ENCODE data around the gene DOCK7.

Gene DOCK7

DNA sequence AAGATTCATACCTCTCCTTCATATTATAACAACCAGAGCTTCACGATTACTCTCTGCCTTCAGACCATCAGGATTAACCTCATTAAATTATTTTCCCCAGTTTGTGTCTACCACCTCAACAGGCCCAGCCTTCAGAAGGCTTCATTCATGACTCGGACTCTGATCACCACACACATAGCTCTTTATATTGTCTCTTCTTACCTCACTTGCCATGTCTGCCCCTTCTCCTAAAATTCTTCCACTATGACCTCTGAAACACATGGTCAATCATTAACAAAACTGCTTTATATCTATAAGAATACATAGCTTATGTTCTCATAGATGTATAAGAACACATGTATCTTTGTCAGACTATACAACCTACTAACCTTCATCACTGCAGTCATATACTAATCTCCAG, 171.6 kb downstream of the DOCK7 start:
- DNase-seq, result no peak

DNA sequence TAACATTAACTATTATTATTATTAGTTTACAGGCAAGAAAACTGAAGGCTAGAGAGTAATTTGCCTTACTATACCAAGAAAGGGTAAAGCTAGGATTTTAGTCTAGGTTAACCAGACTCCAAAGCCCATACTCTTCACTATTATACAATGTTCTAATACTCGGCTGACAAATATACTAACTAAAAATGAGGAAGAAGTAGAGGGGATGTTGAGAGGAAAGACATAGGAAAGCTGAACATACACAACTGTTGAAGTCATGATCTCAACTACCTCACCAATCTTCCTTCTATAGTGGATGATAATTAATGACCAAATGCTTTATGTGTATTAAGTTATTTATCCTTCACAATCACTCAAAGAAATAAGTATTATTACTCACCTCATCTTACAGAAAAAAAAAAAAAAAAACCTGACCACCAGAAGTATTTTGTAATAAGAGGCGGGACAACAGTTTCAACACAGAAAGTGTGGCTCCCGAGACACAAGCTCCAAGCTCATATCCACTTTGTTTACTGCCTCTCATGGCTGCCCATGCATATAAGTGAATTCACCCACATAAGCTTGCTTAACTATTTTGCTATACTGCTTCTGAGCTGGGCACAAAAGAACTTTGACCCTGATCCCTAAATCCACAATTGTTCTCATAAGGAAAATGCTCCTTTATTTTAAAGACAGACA, 173.3 kb downstream of the DOCK7 start:
- no peak for DNase-seq

DNA sequence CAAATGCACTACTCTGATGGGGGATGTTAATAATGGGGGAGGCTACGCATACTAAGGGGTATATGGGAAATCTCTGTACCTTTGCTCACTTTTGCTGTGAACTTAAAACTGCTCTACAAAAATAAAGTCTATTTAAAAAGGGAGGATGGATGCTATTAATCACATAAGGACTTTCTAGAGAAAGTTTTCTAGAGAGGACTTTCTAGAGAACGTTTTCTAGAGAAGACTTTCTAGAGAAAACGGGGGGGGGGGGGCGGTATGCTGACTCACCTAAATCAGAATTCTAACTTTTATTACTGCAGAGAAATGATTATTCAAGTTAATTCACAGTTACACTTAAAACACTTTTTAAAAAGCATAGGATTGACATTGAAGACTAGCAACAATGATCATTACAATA, 175.2 kb downstream of the DOCK7 start:
- no peak for DNase-seq

DNA sequence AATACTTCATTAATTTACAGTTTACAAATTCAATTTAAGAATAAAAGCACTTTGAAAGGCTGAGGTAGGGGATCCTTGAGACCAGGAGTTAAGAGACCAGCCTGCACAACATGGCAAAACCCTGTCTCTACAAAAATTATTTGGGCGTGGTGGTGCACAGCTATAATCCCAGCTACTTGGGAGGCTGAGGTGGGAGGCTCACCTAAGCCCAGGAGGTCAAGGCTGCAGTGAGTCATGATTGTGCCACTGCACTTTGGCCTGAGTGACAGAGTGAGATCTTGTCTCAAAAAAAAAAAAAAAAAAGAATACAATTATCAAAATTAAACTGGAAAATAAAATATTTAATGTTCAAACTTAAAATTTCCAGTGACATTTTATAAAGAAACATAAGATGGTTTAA, 179.2 kb downstream of the DOCK7 start:
- no peak for DNase-seq

DNA sequence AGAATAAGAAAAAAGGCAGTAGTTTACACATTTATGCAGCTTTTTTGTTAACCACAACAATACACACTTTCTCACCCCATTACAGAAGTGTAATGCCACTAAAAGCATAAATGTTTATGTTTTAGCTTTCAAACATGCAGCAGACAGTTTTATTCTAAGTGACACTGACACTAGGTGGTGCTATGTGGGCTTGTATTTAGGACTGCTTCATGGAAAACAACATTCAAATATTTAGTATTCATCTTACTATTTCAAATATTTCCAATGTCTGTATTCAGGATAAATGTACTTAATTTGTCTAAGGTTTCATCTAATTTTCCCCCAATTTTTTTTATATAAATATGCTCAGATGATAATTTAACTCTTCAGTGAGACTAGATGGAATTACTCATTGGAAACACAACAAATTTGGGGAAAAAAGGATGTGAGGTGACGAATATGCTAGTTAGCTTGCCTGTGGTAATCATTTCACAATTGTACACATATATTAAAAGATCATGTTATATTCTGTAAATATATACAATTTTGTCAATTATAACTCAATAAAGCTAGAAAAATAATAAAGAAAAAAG, 179.9 kb downstream of the DOCK7 start:
- DNase-seq, result no peak

DNA sequence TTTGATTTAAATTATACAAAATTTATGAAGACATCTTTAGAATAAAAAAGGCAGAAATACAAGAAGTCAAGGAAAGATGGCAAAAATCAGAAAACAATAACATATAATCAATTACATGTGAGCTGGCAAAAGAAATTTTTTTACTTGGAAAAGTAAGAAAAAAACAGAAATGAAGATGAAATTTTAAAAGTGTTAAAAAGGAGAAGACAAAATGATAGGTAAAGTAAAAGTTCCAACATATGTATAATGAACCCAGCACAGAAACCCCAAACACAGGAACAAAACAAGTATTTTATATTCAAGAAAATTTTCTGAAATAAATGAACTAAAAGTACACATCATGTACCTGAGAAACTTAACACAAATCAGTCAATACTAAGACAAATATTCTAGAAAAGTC, 188.0 kb downstream of the DOCK7 start:
- no peak for DNase-seq

DNA sequence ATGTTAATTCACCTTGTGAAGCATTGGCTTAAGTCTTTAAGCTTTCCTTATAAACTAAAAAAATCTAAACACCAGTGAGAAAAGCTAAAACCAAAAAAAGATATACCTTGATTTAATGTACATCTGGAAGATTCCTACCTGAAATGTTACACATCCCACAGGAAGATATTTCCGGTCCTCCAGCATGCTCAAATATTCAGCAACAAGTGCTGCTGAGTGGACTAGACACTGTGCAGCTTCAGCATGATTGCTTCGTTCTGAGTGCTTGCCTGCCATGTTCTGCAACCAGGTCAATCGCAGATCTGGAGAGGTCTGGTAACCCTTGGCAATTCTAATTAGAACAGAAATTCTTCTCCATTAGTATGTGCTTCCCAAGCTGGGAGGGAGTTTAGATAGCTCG, 194.0 kb downstream of the DOCK7 start:
- DNase-seq, result no peak

DNA sequence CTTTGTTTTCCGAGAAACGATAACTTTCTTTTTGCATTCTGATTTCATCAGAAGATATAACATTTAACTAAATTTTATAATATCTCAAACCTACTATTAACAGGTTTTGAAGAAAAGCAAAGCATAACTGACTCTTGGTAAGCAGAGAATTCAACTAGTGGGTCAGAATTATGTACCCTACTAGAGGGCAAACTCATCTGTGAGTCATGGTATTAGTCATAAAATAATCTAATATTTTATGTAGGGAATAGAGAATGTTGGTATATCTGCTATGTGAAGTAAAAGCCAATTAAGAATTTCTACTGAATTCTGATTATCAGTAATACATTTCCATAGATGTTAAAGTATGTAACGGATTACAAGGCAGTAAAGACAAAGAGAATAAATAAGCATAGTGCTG, 194.5 kb downstream of the DOCK7 start:
- DNase-seq, result no peak

DNA sequence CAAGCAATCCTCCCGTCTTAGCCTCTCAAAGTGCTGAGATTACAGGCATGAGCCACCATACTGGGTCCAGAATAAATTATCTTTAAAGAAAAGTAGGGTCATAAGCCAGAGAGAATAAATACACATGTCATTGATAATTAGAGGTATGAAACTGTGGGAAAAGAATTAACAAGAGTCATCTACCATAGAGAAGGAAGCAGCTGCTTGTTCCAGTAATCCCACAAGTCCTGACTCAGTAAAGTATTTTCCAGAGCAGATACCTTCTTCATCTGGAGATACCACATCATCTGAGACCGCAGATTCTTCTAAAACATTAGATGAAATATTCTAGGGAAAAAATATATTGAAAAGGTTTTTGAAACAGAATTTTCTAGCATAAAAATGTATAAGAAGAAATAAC, 195.7 kb downstream of the DOCK7 start:
- no peak for DNase-seq

DNA sequence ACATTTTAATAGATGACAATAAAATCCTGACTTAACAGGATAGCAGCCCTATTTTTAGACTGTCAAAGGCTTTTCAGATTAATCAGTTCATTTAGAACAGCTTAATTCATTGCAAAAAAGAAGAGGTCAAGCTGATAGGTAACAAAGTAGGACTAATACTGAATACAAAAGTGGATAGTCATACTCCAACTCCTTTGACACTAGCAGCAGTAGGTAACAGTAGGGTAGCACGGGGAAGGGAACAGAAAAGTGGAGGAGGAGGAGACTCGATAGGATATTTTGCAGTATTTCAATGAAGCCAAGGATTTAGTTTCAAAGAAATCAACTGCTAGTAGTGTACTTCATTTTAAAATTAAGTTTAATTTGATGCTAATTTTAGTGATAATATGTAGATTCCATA, 200.2 kb downstream of the DOCK7 start:
- DNase-seq, result no peak

DNA sequence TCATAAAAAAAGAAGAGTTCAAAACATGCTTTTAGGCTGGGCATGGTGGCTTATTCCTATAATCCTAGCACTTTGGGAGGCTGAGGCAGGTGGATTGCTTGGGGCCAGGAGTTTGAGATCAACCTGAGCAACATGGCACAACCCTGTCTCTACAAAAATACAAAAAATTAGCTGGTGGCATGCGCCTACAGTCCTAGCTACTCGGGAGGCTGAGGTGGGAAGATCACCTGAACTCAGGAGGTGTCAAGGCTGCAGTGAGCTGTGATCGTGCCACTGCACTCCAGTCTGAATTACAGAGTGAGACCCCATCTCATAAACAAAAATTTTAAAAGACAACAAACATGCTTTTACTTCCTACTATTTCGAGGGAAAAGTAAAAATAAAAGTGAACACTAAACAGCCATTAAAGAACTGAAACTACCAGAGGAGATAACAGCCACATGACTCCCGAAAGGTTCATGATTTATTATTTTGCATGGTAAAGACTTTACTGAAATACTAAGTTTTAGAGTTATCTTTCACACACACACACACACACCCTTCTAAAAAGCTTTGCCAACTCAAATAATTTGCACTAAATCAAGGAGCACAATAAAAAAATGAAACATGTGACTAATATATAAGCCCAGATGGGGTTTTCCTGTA, 203.2 kb downstream of the DOCK7 start:
- DNase-seq, result no peak

DNA sequence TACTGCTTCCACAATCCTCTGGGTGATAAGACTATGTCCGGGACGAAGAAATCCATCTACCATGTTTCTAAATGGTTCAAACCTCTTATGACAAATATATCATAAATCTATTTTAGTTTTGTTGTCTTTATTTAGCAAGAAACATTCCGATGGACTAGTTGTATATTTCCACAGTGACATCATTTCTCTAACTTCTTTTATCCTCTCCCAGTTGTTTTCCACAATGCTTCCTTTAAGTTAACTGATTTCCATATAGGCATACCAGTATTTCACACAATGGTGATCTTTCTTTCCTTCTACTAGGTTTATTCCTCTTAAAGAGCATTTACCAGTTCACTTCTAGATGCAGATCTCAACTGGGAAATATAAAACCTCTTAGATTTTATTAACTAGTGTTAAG, 206.5 kb downstream of the DOCK7 start:
- no peak for DNase-seq

DNA sequence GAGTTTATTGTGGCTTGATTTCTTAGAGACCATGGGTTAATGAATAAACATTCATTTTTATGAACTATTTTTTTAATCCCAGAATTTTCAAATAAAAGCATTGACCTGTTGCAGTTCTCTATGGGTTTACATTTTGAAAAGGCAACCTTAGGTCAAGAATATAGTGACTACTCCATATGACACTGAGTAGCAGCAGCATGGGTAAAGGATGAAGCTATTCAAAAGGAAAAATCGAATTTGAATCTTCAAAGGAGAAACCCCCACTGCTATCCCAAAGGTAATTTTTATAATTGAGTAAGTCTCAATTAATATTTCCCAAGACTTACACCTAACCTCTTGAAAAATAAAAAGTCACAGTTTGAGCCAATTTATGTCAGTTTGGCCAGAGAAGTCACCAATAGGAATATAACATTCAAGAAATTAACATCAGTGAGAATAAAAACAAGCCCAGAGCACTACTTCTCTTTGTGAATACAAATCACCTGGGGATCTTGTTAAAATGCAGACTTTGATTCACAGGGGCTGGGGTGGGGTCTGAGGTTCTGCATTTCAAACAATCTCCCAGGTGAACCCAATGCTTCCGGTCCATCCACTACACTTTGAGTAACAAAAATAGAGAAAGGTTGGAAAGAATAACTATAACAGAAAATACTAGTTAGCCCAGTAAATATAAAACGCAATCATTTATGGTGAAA, 211.5 kb downstream of the DOCK7 start:
- no peak for DNase-seq

DNA sequence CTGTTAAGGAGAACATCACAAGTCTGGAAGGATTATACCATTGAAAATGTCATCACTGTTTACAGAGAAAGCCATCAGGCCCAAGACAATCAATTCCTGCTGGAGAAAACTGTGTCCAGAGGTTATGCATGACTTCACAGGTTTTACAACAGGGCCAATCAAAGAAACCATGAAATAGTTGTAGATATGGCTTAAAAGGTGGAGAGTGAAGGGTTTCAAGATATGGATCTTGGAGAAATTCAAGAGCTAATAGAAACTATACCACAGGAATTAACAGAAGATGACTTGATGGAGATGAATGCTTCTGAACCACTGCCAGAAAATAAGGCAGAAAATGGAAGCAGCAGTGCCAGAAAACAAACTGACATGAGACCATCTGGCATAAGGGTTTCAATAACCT, 221.1 kb downstream of the DOCK7 start:
- DNase-seq, result no peak

DNA sequence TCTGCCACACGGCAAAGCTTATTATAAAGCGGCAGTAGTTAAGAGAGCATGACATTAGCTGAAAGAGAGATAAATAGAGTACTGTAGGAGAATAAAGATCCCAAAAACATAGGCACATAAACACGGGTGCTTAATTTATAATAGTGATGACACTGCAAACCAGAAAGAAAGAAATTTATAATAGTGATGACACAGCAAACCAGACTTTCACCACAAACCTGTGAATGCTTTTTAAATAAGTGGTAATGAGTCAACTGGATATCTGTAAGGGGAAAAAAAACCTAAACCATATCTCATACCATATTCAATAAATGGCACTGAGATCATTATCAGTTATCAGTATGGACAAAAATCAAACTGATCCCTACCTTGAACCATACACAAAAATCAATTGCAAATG, 225.8 kb downstream of the DOCK7 start:
- no peak for DNase-seq

DNA sequence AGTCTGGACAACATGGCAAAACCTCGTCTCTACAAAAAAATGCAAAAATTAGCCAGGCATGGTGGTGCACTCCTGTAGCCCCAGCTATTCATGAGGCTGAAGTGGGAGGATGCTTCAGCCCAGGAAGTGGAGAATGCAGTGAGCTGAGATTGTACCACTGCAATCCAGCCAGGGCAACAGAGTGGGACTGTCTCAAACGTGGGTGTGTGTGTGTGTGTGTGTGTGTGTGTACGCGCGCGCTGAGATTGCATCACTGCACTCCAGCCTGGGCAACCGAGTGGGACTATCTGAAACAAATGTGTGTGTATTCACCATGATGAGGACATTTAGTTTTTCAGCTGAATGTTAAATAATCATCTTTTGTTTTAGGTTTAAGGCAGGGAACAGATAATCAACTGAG, 230.2 kb downstream of the DOCK7 start:
- DNase-seq, result no peak

DNA sequence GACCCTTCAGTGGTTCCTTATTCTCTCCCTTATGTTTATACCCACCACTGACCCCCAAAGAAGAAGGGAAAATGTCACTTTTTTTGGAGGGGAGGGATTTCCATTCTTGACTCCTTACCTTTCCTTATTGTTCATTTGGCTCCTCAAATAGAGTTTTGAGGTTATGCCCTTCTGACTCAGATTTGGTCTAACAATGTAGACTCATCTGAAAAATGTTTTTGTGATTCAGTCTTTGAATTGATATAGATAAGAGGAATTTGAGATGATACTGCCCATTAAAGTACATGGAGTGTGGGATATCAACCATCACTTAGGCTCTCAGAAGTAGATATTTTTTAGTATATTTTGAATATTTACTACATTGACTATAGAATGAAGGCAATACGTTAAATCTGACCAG, 235.2 kb downstream of the DOCK7 start:
- DNase-seq, result no peak

DNA sequence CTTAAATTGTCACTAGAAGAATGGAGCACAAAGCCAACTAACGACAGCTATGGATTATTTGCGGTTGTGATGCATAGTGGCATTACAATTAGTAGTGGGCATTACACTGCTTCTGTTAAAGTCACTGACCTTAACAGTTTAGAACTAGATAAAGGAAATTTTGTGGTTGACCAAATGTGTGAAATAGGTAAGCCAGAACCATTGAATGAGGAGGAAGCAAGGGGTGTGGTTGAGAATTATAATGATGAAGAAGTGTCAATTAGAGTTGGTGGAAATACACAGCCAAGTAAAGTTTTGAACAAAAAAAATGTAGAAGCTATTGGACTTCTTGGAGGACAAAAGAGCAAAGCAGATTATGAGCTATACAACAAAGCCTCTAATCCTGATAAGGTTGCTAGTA, 237.9 kb downstream of the DOCK7 start:
- no peak for DNase-seq

DNA sequence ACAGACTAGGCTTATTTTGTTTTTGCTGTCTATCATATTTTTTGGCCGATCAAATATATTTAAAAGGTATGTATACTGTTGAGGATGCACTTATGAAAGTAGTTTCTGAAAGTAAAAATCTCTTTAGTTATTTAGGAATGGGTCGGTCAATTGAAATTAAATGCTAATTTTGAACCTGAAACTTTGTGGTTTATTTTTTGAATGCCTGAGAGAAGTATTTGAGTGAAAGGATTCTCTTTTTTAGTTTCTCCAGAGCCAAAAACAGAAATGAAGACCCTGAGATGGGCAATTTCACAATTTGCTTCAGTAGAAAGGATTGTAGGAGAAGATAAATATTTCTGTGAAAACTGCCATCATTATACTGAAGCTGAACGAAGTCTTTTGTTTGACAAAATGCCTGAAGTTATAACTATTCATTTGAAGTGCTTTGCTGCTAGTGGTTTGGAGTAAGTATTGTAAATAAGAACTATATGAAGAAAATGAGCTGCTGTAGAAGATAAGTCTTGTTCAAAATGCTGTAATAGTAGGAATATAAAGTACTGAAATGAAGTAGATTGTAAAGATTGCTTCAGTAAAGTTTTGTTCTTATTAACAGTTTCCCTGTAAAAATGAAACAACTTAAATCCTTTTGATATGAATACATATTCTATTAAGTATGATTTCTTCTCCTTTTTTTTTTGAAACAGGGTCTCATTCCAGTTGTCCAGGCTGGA, 239.8 kb downstream of the DOCK7 start:
- DNase-seq, result no peak

DNA sequence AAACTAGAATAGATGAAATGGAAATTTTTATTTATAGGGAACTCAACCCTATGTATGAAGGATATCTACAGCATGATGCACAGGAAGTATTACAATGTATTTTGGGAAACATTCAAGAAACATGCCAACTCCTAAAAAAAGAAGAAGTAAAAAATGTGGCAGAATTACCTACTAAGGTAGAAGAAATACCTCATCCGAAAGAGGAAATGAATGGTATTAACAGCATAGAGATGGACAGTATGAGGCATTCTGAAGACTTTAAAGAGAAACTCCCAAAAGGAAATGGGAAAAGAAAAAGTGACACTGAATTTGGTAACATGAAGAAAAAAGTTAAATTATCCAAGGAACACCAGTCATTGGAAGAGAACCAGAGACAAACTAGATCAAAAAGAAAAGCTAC, 243.5 kb downstream of the DOCK7 start:
- DNase-seq, result no peak

DNA sequence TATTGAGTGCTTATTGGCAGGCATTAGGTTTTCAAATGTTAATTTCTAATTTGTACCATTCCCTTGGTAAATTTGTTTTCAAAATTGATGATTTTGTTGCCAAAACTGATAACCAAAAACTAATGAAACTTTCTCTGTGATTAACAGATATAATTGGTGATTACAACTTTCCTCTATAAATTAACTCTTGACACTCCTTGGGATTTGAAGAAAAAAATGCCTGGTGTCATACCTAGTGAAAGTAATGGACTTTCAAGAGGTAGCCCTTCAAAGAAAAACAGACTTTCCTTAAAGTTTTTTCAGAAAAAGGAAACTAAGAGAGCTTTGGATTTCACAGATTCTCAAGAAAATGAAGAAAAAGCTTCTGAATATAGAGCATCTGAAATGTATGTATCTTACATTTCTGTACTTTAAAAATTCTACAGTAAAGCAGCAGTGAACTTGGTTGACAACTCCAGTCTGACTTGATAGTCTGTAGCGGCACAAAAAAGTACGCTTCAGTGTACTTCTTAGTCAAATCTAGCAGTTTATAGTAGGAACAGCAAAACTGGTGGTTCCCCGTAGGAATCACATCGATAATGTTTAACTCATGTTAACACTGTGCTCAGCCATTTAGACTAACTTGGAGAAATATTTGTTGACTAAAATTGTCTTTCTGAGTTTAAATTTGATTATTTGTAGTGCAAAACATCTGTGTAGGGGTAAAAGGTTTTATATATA, 248.4 kb downstream of the DOCK7 start:
- DNase-seq, result no peak

DNA sequence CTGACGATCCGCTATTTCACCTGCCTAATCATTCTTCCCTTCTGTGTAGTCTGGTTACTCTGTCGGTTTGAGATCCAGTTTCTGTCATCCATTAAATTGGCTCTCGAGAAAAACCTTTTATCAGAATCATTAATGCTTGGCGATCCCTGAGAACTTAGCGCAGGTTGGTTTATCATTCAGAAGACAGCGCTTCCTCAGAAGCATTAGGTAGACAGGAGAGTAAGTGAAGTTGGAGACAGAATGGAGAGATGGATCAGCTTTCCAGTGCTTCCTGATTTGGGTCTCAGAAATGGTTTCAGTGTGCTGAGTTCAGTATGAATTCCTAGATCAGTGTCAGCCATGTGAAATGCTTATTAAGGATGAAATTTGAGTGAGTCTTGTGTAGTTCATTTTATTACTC, 250.0 kb downstream of the DOCK7 start:
- DNase-seq, result no peak

Measured in NCI-H187 treated with DMSO at 0.1 percent for 48 hours (cell line).